ENCODE results near the gene AMPD1.

AMPD1 gene

DNA sequence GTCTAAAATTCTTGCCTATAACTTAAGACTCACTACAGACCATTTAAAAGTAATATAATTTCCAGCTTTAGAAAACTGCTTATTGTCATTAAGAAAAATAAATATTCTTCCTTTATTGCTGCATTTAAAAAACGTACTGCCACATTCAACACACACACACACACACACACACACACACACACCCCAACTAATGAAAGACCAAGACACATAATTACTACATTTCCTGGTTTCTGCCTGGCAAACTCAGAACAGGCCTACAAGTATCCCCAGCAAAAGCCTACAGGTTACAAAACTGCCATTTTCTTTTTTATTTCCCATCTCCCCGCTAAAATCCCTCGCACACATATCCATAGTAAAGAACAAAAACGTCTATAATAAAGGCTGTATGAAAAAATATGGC is 27.0 kb downstream of the AMPD1 start:
- no peak overlapping the region for H3K4me3 ChIP-seq (ENCODE audit: control insufficient read depth, low read depth, low read length)
- no peak for DNase-seq (ENCODE audit: low read depth)
- TF ChIP-seq, protein P1, sequence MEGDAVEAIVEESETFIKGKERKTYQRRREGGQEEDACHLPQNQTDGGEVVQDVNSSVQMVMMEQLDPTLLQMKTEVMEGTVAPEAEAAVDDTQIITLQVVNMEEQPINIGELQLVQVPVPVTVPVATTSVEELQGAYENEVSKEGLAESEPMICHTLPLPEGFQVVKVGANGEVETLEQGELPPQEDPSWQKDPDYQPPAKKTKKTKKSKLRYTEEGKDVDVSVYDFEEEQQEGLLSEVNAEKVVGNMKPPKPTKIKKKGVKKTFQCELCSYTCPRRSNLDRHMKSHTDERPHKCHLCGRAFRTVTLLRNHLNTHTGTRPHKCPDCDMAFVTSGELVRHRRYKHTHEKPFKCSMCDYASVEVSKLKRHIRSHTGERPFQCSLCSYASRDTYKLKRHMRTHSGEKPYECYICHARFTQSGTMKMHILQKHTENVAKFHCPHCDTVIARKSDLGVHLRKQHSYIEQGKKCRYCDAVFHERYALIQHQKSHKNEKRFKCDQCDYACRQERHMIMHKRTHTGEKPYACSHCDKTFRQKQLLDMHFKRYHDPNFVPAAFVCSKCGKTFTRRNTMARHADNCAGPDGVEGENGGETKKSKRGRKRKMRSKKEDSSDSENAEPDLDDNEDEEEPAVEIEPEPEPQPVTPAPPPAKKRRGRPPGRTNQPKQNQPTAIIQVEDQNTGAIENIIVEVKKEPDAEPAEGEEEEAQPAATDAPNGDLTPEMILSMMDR (IDR thresholded peaks at IDR 0.05; ENCODE audit: control insufficient read depth, insufficient read depth, low read depth, low read length, missing control alignments) = no peak

DNA sequence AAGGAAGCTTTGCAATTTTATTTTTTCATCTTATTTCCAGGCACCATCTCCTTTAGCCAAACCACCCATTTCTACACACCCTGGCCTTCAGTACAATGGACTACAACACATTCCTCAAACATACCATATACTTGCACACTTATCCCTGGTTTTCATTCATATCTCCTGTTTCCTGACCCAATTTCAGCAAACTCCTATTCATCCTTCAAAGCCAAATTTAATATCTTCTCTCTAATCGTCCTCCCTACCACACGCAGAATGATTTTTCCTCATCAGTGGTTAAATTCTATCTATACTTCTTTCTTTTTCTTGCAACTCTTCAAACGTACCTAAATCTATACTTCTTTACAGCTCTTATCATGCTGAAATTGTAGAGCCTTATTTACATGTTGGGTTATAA is 28.4 kb downstream of the AMPD1 start:
- TF ChIP-seq, protein P1 (IDR thresholded peaks at IDR 0.05; ENCODE audit: control insufficient read depth, insufficient read depth, low read depth, low read length, missing control alignments) = no peak
- no peak for DNase-seq (ENCODE audit: low read depth)
- H3K4me3 ChIP-seq (ENCODE audit: control insufficient read depth, low read depth, low read length) = no peak overlapping the region

DNA sequence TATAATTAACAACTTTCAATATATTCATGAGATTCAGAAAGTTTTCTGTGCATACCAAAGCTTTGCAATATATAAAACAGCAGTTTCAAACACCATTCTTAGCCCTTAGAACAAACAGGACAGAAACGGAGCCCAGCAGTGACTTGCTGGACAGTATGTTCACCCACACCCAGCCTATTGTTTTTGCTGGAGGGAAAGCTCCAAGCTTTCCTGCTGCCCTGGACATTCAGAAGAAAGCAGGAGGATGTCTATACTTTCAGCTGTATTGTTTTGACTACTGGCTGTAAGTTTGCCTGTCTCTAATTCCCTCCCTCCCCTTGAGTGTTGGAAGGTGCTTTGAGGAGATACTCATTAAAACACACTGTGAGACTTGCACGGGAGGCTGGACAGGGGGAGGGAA is 35.1 kb downstream of the AMPD1 start:
- no peak for DNase-seq (ENCODE audit: low read depth)
- TF ChIP-seq, protein P1 (IDR thresholded peaks at IDR 0.05; ENCODE audit: control insufficient read depth, insufficient read depth, low read depth, low read length, missing control alignments) = no peak
- no peak overlapping the region for H3K4me3 ChIP-seq (ENCODE audit: control insufficient read depth, low read depth, low read length)

DNA sequence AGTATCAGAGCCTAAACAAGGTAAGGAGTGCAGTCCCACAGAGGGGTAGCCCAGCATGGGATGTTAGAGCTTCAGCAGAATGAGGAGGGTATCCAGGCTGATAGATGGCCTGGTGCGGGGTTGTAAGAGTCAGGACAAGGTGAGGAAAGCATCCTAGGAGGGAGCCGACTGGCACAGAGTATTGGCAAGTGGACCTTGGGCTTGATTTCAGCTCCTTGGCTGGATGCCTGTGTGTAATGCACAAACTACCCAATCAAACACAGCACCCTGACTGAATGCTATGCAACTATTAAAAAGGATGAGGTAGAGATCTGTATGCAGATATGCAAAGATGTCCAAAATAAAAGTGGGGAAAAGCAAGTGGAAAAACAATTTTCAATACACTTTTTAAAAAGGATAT is 43.5 kb downstream of the AMPD1 start:
- TF ChIP-seq, protein P1 (IDR thresholded peaks at IDR 0.05; ENCODE audit: control insufficient read depth, insufficient read depth, low read depth, low read length, missing control alignments) = no peak
- H3K4me3 ChIP-seq (ENCODE audit: control insufficient read depth, low read depth, low read length) = no peak overlapping the region
- no peak for DNase-seq (ENCODE audit: low read depth)

DNA sequence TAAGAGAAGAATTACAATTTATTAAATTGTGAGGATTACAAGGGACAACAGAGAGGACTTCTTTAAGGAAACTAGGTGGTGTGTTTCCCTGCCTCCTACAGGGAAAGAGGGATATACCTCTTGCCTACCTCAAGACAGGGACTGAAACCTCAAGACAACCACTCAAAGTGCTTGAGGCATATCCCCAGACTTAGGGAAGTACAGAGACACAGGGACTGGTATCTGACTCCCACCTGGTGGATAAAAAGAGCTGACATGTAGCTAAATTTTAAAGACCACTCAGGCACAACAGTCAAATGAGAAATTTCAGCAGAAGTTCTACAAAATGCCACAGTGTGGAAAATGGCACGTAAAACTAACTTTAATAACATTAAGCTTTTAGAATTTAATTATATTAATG is 46.8 kb downstream of the AMPD1 start:
- DNase-seq (ENCODE audit: low read depth) = no peak
- TF ChIP-seq, protein P1 (IDR thresholded peaks at IDR 0.05; ENCODE audit: control insufficient read depth, insufficient read depth, low read depth, low read length, missing control alignments) = no peak
- H3K4me3 ChIP-seq (ENCODE audit: control insufficient read depth, low read depth, low read length) = no peak overlapping the region

DNA sequence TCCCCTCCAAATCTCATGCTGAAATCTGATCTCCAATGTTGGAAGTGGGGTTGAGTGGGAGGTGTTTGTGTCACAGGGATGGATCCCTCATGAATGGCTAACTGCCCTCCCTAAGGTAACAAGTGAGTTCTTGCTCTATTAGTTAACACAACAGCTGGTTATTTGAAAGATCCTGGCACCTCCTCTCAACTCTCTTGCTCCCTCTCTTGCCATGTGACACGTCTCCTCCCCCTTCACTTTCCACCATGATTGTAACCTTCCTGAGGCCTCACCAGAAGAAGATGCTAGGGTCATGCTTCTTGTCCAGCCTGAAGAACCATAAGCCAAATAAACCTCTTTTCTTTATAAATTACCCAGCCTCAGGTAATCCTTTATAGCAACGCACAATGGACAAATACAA is 54.0 kb downstream of the AMPD1 start:
- no peak for DNase-seq (ENCODE audit: low read depth)
- TF ChIP-seq, protein P1 (IDR thresholded peaks at IDR 0.05; ENCODE audit: control insufficient read depth, insufficient read depth, low read depth, low read length, missing control alignments) = no peak
- no peak overlapping the region for H3K4me3 ChIP-seq (ENCODE audit: control insufficient read depth, low read depth, low read length)

DNA sequence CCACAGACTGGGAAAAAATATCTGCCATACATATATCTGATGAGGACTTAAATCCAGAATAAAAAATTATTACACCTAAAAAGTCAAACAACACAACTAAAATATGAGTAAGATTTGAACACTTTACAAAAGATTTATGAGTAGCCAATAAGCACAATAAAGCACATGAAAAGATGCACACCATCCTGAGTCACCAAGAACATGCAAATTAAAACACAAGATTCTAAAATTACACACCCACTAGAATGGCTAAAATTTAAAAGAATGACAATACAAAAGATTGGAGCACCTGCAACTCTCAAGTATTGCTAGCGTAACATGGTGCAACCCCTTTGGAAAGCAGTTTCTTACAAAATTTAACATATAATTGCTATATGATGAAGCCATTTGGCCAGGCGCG is 56.4 kb downstream of the AMPD1 start:
- TF ChIP-seq, protein P1 (IDR thresholded peaks at IDR 0.05; ENCODE audit: control insufficient read depth, insufficient read depth, low read depth, low read length, missing control alignments) = no peak
- DNase-seq (ENCODE audit: low read depth) = no peak
- no peak overlapping the region for H3K4me3 ChIP-seq (ENCODE audit: control insufficient read depth, low read depth, low read length)

All from AG09309 (cell line).